Duodenal mucosa (tissue), 2 donors: ENCODE results near the gene VPS8.

Experiments used
- H3K27ac ChIP-seq: one replicate; pipeline ENCODE4 v1.7.0; 2013; ENCODE audit warnings: low read depth, low read length
- H3K27me3 ChIP-seq, 2 donors: one replicate each; pipeline ENCODE4 v1.7.0; 2013; ENCODE audit warnings: low read length in 2 of 2, control low read depth in 1 of 2; ENCODE audit not compliant: insufficient read depth in 2 of 2, control insufficient read depth in 1 of 2
- H3K36me3 ChIP-seq, 2 donors: one replicate each; pipeline ENCODE4 v1.7.0; 2013; ENCODE audit warnings: low read length in 2 of 2, control low read depth in 1 of 2; ENCODE audit not compliant: insufficient read depth in 2 of 2, control insufficient read depth in 1 of 2
- H3K4me1 ChIP-seq, 2 donors: one replicate each; pipeline ENCODE4 v1.7.0; 2013; ENCODE audit warnings: low read length in 2 of 2, control low read depth in 1 of 2; ENCODE audit not compliant: insufficient read depth in 2 of 2, control insufficient read depth in 1 of 2
- H3K4me3 ChIP-seq, 2 donors: one replicate each; pipeline ENCODE4 v1.7.0; 2013; ENCODE audit warnings: low read length in 2 of 2, low read depth in 1 of 2
- H3K9ac ChIP-seq, 2 donors: one replicate each; pipeline ENCODE4 v1.7.0; 2013; ENCODE audit warnings: low read length in 2 of 2, low read depth in 1 of 2
- H3K9me3 ChIP-seq, 2 donors: one replicate each; pipeline ENCODE4 v1.7.0; 2013; ENCODE audit warnings: low read length in 2 of 2, control low read depth in 1 of 2; ENCODE audit not compliant: control insufficient read depth in 1 of 2

VPS8 gene

DNA sequence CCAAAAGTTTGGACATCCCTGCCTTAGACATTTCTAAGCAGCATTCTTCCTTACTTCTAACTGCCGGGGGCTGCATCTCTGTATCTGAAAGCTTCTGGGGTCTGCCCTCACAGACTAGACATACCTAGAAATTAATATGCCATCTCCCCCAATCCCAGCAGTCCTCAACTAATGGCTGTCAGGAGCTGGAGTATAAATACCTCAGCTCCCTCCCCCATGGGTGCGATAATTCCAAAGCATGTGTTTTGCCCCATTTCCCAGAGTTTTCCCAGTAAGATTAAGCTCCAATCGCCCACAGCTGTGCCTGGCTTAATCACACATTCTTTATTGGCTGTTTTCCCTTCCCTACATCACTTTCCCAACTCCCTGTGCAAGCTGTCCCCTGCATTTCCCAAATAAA lies 13.8 kb upstream of the VPS8 start:
- H3K9me3 ChIP-seq: no peaks in the 10 kb centered on the region
- H3K9ac ChIP-seq: no peak overlapping the region
- no peaks in the 10 kb centered on the region for H3K27me3 ChIP-seq
- no peak overlapping the region for H3K4me3 ChIP-seq
- H3K27ac ChIP-seq: no peak overlapping the region
- H3K4me1 ChIP-seq: peaks cover 8 to 10% of the 10 kb centered on the region in 2 donors
- no peaks in the 10 kb centered on the region for H3K36me3 ChIP-seq

DNA sequence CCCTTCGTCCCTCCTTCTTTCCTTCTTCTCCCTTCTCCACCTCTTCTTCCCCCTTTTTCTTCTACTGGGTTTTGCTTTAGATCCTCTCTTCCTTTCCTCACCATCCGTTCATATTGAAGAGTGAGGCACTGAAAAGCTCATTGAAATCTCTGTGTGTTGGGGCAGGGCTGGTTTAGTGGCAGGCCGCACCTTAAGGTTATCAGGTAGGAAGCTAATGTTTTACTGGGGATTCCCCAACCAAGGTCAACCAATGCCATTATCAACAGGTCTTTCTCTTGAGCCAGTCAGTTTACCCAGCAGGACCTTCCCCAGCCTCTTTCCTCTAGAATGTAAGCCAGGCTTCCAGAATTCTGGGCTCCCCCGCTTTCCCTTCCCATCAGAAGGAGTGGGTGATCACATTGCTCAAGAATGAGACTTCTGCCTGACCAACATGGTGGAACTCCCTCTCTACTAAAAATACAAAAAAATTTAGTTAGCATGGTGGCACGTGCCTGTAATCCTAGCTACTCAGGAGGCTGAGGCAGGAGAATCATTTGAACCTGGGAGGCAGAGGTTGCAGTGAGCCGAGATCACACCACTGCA lies 11.5 kb upstream of the VPS8 start:
- Histone ChIP-seq H3K4me3 (peak overlapping the region in 1 of 2 donors; percentile 54), H3K4me1 (peaks cover 16 to 23% of the 10 kb centered on the region in 2 donors)

GRCh38 chr3:184801241-184801785 lies 10.7 kb upstream of the VPS8 start:
- Histone ChIP-seq H3K36me3 (no peaks in the 10 kb centered on the region), H3K27me3 (no peaks in the 10 kb centered on the region), H3K4me3 (no peak overlapping the region), H3K27ac (no peak overlapping the region), H3K4me1 (peaks cover 25 to 32% of the 10 kb centered on the region in 2 donors), H3K9me3 (no peaks in the 10 kb centered on the region), H3K9ac (no peak overlapping the region)

More for the DNA sequence above, 11.5 kb upstream of the VPS8 start:
- Histone ChIP-seq H3K9ac (peak overlapping the region in 1 of 2 donors; percentile 44), H3K36me3 (no peaks in the 10 kb centered on the region), H3K9me3 (no peaks in the 10 kb centered on the region), H3K27ac (no peak overlapping the region), H3K27me3 (no peaks in the 10 kb centered on the region)

DNA sequence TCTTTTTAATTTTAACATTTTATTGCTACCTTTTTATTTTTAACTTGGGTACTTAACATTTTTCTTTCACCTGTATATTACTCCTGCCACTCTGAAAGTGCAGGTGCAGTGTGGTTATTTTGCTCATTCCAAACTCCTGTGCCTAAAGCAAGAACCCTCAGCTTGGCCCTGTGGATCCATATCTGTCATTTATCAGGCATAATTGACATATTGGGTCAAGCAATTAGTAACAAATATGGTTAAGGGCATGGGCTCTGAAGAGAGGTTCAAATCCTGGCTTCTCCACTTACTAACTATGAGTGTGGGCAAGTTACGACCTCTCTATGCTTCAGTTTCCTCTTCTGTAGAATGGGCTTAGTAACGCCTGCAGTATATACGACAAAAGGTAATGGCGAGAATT lies 9.8 kb upstream of the VPS8 start:
- H3K4me3 ChIP-seq: no peak overlapping the region
- no peaks in the 10 kb centered on the region for H3K27me3 ChIP-seq
- H3K27ac ChIP-seq: no peak overlapping the region
- no peak overlapping the region for H3K9ac ChIP-seq
- H3K4me1 ChIP-seq: peaks cover 32 to 39% of the 10 kb centered on the region in 2 donors
- H3K9me3 ChIP-seq: no peaks in the 10 kb centered on the region
- no peaks in the 10 kb centered on the region for H3K36me3 ChIP-seq

DNA sequence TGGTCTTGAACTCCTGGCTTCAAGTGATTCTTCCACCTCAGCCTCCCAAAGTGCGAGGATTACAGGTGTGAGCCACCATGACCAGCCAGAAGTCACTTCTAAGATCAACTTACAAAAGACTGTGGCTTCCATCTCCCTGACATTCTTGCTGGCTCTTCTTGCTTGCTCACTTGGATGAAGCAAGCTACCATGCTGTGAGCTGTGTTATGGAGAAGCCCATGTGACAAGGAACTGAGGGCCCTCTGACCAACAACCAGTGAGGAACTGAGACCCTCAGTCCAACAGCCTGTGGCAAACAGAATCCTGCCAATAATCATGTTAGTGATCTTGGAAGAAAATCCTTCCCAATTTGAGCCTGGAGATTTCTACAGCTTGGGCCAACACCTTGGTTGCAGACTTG lies 7.2 kb upstream of the VPS8 start:
- Histone ChIP-seq H3K36me3 (no peaks in the 10 kb centered on the region), H3K27me3 (no peaks in the 10 kb centered on the region), H3K27ac (peak overlapping the region; percentile 37), H3K9me3 (no peaks in the 10 kb centered on the region), H3K4me1 (peaks cover 28 to 39% of the 10 kb centered on the region in 2 donors), H3K4me3 (peak overlapping the region in 1 of 2 donors; percentile 19), H3K9ac (no peak overlapping the region)

- Histone ChIP-seq H3K27ac (no peak overlapping the region), H3K4me1 (peaks cover 28 to 37% of the 10 kb centered on the region in 2 donors)
Measured at GRCh38 chr3:184805351-184806038, 6.5 kb upstream of the VPS8 start.

GRCh38 chr3:184806567-184807271 lies 5.2 kb upstream of the VPS8 start:
- Histone ChIP-seq H3K27me3 (no peaks in the 10 kb centered on the region), H3K4me1 (peaks cover 23 to 31% of the 10 kb centered on the region in 2 donors), H3K9ac (no peak overlapping the region), H3K4me3 (peak overlapping the region in 1 of 2 donors; percentile 33), H3K9me3 (no peaks in the 10 kb centered on the region), H3K27ac (no peak overlapping the region), H3K36me3 (no peaks in the 10 kb centered on the region)

More at GRCh38 chr3:184805351-184806038, 6.5 kb upstream of the VPS8 start:
- Histone ChIP-seq H3K9me3 (no peaks in the 10 kb centered on the region), H3K36me3 (no peaks in the 10 kb centered on the region), H3K27me3 (no peaks in the 10 kb centered on the region), H3K9ac (no peak overlapping the region), H3K4me3 (peak overlapping the region; percentile 19 to 29)

GRCh38 chr3:184807549-184807948 lies 4.4 kb upstream of the VPS8 start:
- Histone ChIP-seq H3K36me3 (no peaks in the 10 kb centered on the region), H3K9me3 (no peaks in the 10 kb centered on the region), H3K27ac (no peak overlapping the region), H3K27me3 (no peaks in the 10 kb centered on the region), H3K4me1 (peaks cover 23 to 32% of the 10 kb centered on the region in 2 donors), H3K9ac (no peak overlapping the region), H3K4me3 (no peak overlapping the region)

GRCh38 chr3:184808021-184808420 lies 3.9 kb upstream of the VPS8 start:
- Histone ChIP-seq H3K9ac (no peak overlapping the region), H3K36me3 (no peaks in the 10 kb centered on the region), H3K9me3 (no peaks in the 10 kb centered on the region), H3K4me1 (peaks cover 26 to 37% of the 10 kb centered on the region in 2 donors), H3K27ac (no peak overlapping the region), H3K27me3 (no peaks in the 10 kb centered on the region), H3K4me3 (no peak overlapping the region)

DNA sequence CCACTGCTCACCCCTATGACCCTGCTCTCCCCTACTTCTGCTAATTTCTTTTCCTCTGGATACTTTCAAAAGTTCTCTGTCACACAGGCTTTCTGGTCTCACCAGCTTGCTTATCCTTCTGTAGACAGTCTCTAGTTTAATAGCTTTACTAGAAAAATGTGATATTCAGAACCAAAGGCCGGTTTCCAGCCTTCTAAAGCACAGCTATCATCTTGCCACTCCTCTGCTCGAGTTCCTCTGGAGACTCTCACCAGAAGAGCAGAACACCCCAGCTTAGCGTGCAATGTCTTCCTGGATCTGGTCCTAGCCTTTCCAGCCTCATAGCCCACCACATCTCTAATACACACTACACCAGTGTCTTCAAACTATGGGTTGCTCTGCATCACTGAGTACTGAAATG lies 1.8 kb upstream of the VPS8 start:
- Histone ChIP-seq H3K9ac (no peak overlapping the region), H3K36me3 (no peaks in the 10 kb centered on the region), H3K4me3 (no peak overlapping the region), H3K9me3 (no peaks in the 10 kb centered on the region), H3K4me1 (peaks cover 28 to 31% of the 10 kb centered on the region in 2 donors), H3K27ac (no peak overlapping the region), H3K27me3 (no peaks in the 10 kb centered on the region)
